ENCODE data around the gene JUND. TPM values are rescaled to one million over a fixed set of nuclear protein-coding genes. Genes with fewer than 3 reads are reported as not detected.

The JUND gene
- total RNA-seq, 1 experiment from 2014 or later, result 103 TPM

GRCh38 chr19:18330868-18331267 lies 49.4 kb upstream of the JUND start:
- H2AK5ac ChIP-seq (ENCODE audit: insufficient read length, low read length), result no peak overlapping the region

More at GRCh38 chr19:18330868-18331267, 49.4 kb upstream of the JUND start:
- no peaks in the 10 kb centered on the region for H4K20me1 ChIP-seq (ENCODE audit: control insufficient read depth, insufficient read depth, insufficient read length)
- no peak overlapping the region for H2AFZ ChIP-seq (ENCODE audit: low read length)
- no peak overlapping the region for H3K4ac ChIP-seq (ENCODE audit: low read depth, low read length)
- no peak overlapping the region for H3K56ac ChIP-seq (ENCODE audit: insufficient read length, low read depth, low read length)
- TF ChIP-seq CTCF (conservative IDR thresholded peaks at IDR 0.05), result no peak
- H2BK20ac ChIP-seq (ENCODE audit: low read depth, low read length, poor library complexity, severe bottlenecking), result no peak overlapping the region
- H3K27me3 ChIP-seq (ENCODE audit: insufficient read depth, low read length), result no peaks in the 10 kb centered on the region
- no peak overlapping the region for H2BK15ac ChIP-seq (ENCODE audit: low read depth, low read length)
- no peaks in the 10 kb centered on the region for H3K79me1 ChIP-seq (ENCODE audit: insufficient read depth, low read depth, low read length, poor library complexity, severe bottlenecking)
- H3K27me3 Mint-ChIP-seq (ENCODE audit: low read depth), result peaks cover 1% of the 10 kb centered on the region; the same call in 1 of the 2 replicates
- H3K9ac ChIP-seq (ENCODE audit: extremely low read depth, insufficient read length, low read length), result no peak overlapping the region
- H3T11ph ChIP-seq (ENCODE audit: low read length), result no peak overlapping the region
- no peak overlapping the region for H3K23ac ChIP-seq (ENCODE audit: insufficient read length, low read depth, low read length)
- no peak overlapping the region for H3K14ac ChIP-seq (ENCODE audit: insufficient read depth, low read length)
- H3K4me3 Mint-ChIP-seq, result no peak overlapping the region
- no peak overlapping the region for H3K27ac ChIP-seq (ENCODE audit: insufficient read length, low read depth, low read length)
- no peak overlapping the region for H4K8ac ChIP-seq (replicated peaks; ENCODE audit: insufficient read length, low read depth, low read length)
- no peak overlapping the region for H3K4me2 ChIP-seq (ENCODE audit: insufficient read depth, insufficient read length, low read length)
- H4K91ac ChIP-seq (ENCODE audit: insufficient read length, low read depth, low read length), result no peak overlapping the region
- H2BK120ac ChIP-seq (ENCODE audit: low read depth, low read length, poor library complexity, severe bottlenecking), result no peak overlapping the region
- no peaks in the 10 kb centered on the region for H3K9me3 ChIP-seq (ENCODE audit: control insufficient read depth, low read depth, low read length)
- H4K5ac ChIP-seq (ENCODE audit: insufficient read length, low read depth, low read length), result no peak overlapping the region
- no CpG with 5 or more reads among the region's 9 CpGs for WGBS (ENCODE audit: extremely low coverage, insufficient read length, low lambda C conversion rate)
- H3K79me2 ChIP-seq (ENCODE audit: insufficient read depth, low read length), result no peaks in the 10 kb centered on the region
- peaks cover 16 to 27% of the 10 kb centered on the region in 2 experiments for H3K4me1 Mint-ChIP-seq
- H2BK5ac ChIP-seq (ENCODE audit: insufficient read length, low read length), result no peak overlapping the region
- no peak for DNase-seq
- no peaks in the 10 kb centered on the region for H3K23me2 ChIP-seq (ENCODE audit: insufficient read length, low read depth, low read length, poor library complexity, severe bottlenecking)
- no peaks in the 10 kb centered on the region; a peak in 1 of 5 replicates for H3K9me3 Mint-ChIP-seq
- no peaks in the 10 kb centered on the region for H3K36me3 Mint-ChIP-seq (ENCODE audit: insufficient read depth in 1 of 3, low read depth in 3 of 3)
- no peak overlapping the region for H2BK12ac ChIP-seq (ENCODE audit: insufficient read length, low read depth, low read length)
- peak overlapping the region in 1 of 3 experiments; percentile 44; a peak in 1 of 7 replicates for H3K27ac Mint-ChIP-seq
- H3K18ac ChIP-seq (ENCODE audit: insufficient read length, low read depth, low read length), result no peak overlapping the region
- no peaks in the 10 kb centered on the region for H3K4me1 ChIP-seq (ENCODE audit: insufficient read depth, low read length)

Data from H9 (cell line).